ENCODE measurements around the gene NLRP4.

- TF ChIP-seq CTCF (optimal IDR thresholded peaks at IDR 0.05 in 1 of 3, IDR thresholded peaks at IDR 0.05 in 1 of 3, conservative IDR thresholded peaks at IDR 0.05 in 1 of 3; ENCODE audit: extremely low read depth in 1 of 3, insufficient read depth in 2 of 3, low read length in 3 of 3) (no peak), EZH2 (IDR thresholded peaks at IDR 0.05; ENCODE audit: low read length) (no peak)
These were observed 91.7 kb downstream of the NLRP4 start for GRCh38 chr19:55927991-55928390.

Data from keratinocyte (primary cell).